GM21786 (cell line): ENCODE measurements around the gene KAZN.
"Not testable (repeated sequence)": the region's sequence is repeated elsewhere in the genome, so short reads cannot be mapped to it uniquely, and the experiment has no call there.

Experiments used
- ATAC-seq: cut with Tn5 transposase; IDR thresholded peaks from one replicate; pipeline ENCODE4 v1.9.1; 2021; ENCODE audit not compliant: unreplicated experiment

The KAZN gene

DNA sequence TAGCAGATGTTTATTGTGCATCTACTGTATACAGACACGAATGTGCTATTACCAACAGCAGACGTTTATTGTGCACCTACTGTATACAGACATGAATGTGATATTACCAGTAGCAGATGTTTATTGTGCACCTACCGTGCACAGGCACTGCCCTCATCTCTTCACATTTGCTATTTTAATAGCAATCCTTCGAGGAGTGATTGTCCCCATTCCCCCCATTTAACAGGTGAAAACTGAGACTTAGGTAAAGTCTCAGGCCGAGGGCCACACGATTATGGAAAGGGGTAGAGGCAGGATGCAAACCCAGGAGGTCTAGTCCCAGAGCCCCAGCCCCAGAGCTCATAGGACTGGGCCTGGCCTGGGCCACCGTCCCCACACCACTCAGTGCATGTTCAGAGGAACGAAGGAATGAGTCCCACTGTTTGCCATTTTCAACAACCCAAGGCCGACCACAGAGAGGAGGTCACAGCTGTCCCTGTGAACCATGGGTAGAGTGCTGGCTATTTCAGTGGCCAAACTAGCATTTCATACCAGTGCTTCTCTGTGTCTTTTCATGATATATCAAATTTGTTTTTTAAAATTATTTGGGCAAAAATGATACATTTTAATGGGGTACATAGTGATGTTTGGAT is 440.6 kb downstream of the KAZN start:
- no peak for ATAC-seq

DNA sequence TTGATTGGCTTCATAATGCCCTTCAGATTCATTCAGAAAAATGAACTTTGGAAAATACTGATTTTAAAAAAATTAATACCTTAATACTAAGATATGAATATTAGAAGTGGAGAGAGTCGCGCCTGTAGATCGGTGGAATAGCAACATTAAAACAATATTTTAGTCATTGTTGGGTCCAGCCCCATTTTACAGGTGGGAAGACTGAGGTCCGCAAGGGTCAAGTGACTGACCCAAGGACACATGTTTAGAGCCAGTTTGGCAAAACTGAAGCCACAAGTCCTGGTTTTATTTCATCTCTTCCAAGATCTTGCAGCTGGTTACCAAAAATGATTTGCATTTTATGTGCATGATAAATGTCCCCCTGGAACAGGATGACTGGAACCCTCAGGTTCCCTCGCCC is 441.4 kb downstream of the KAZN start:
- ATAC-seq, result no peak

DNA sequence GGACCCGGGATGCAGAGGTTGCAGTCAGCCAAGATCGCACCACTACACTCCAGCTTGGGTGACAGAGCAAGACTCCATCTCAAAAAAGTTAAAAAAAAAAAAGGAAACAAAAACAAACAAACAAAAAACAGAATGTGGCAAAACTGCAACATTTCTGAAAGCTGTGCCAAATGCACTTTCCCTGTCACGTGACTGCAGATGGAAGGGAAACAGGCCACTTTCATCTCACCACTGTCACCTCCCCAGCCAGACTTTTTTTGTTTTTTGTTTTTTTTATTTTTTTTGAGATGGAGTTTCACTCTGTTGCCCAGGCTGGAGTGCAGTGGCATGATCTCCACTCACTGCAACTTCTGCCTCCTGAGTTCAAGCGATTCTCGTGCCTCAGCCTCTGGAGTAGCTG is 442.2 kb downstream of the KAZN start:
- not testable (repeated sequence) for ATAC-seq

DNA sequence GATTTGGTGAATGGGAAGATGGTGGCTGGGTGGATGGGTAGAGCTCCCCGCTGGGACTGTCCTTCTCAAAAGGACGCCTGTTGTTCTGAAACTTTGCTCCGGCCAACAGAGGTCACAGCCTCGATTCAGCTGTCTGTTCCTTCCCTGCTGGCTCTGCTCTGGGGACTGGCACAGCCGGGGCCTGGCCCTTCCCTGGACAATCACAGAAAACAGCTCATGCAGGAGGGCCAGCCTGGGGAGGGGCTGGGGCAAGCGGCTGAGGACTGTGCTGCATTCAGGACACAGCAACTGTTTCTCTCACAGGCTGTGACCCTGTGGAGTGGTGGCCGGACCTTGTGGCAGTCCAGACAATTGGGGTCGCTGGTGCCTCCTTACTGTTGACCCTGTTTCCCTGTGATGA is 444.4 kb downstream of the KAZN start:
- no peak for ATAC-seq

GRCh38 chr1:15043934-15044333 is 445.4 kb downstream of the KAZN start:
- ATAC-seq, result no peak

DNA sequence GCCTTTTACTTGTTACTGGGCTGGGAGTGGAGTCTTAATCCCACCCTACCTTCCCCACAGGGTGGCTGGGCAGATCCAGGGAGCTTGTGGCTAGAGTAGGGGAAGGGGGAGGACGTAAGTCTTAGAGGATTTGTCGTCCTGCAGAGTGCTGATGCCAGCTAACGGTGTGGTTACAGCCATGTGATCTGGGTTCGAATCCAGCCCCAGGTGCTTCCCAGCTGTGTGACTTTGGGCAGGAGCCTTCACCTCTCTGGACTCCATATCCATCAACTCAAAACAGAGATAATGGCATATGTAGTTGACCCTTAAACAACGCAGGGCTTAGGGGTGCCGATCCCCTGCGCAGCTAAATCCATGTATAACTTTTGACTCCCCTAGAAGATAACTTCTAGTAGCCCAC is 446.6 kb downstream of the KAZN start:
- no peak for ATAC-seq

DNA sequence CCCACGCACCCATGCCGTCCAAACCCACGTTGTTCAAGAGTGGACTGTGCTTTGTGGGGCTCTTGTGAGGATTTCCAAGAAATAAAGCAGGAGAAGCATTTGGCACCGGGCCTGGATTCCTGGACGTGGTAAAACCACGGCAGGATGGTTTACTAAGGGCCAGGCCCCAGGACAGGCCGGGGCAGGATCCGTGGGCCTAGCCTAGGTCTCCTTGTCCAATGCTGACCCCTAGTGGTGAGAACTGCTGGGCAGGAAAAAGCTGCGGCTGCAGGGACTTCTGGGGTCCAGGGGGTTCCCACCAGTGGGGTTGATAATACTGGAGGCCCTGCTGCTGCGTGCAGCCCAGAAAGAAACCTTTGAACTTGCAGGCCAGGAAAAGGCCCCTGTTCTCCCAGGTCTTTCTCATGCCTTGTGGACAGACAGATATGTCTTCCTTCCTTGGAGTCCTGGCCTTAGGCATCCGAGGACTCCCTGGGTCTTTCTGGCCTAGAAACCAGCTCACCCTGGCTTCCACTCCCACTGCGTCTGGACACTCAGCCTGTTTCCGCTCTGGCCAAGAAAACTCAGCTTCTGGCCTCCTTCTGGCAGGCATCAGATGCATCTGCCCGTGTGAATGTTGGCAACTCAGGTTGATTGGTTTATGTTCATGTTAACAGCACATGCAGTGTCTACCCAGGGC is 448.1 kb downstream of the KAZN start:
- ATAC-seq, result no peak

GRCh38 chr1:15047237-15047636 is 448.8 kb downstream of the KAZN start:
- no peak for ATAC-seq

DNA sequence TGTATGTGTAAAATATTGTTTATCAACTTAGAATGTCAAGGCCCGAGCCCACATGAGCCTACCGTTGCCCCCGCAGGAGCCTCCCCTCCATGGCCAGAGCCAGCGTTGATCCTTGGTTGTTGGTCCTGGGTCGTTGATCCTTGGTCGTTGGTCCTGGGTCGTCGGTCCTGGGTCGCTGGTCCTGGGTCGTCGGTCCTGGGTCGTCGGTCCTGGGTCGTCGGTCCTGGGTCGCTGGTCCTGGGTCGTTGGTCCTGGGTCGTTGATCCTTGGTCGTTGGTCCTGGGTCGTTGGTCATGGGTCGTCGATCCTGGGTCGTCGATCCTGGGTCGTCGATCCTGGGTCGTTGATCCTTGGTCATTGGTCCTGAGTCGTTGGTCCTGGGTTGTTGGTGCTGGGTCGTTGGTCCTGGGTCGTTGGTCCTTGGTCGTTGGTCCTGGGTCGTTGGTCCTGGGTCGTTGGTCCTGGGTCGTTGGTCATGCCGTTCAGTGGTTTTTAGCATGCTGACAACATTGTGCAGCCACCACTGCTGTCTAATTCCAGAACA is 450.0 kb downstream of the KAZN start:
- ATAC-seq, result no peak

DNA sequence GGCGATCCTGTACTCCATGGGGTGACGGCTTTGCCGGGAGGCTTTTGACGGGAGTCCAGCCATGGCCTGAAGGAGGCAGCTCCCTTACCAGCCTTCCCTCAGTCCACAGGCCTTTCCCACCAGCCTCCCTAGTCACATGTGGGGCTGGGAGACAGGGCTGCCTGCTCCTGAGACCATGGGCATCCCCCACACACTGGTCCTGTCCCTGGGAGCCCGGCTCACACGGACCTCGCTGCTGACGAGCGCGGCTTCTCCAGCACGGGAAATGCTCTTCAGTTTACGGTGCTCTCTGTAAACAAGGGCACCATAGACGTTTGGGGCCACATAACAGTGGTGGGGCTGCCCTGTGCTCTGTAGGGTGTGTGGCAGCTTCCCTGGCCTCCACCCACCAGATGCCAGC is 450.6 kb downstream of the KAZN start:
- no peak for ATAC-seq

DNA sequence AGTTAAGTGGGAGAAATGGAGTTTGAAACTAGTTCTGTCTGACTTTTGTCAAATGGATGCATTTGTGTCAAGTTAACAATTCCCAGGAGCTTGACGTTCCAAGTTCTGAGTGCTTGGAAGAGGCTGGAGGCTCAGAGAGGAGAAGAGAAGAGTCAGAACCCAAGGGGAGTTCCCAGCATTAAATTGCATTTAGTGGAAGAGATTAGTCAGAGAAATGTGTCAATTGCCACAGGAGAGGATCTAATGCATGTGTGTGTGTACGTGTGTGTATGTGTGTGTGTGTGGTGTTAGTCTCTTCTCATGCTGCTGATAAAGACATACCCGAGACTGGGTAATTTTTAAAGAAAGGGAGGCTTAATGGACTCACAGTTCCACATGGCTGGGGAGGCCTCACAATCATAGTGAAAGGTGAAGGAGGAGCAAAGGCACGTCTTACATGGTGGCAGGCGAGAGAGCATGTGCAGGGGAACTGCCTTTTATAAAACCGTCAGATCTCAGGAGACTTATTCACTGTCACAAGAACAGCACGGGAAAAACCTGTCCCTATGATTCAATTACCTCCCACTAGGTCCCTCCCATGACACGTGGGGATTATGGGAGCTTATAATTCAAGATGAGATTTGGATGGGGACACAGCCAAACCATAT is 453.5 kb downstream of the KAZN start:
- no peak for ATAC-seq

DNA sequence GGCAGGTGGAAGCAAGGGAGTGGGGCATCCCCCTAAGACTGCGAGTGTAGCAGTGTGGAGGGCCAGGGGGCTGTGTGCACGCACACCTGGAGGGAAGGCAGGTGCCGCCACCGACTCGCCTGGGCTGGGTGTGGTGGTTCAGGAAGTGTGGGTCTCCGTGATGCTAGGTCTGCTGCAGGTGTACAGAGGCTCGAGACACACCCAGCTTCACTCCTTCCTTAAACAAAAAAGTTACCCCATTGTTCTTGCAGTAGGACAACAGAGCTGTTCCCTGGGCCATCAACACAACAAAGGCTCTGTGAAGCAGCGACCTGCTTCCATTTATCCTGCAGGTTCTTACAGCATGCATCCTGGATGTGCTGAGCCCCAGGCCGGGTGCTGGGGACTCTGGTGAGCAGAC is 454.7 kb downstream of the KAZN start:
- ATAC-seq, result no peak

GRCh38 chr1:15055736-15056415 is 457.4 kb downstream of the KAZN start:
- no peak for ATAC-seq

GRCh38 chr1:15056515-15057285 is 458.2 kb downstream of the KAZN start:
- ATAC-seq, result no peak

DNA sequence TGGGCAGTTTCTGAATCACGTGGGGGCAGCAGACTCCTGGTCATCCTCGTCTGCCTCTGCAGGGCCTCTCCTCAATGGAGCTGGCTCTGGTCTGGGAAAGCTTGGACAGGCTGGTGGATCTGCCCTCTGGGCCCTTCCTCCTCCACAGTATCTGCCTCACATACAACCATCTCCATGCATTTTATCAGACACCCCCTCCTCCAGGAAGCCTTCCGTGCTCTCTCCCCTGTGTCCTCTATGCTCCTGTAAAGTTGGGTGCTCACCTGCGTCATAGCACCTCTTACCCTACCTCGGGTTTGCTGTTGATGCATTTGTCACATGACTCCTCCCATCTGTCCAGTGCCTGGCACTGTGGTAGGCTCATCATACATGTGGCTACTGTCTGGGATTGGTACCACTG is 459.3 kb downstream of the KAZN start:
- no peak for ATAC-seq

DNA sequence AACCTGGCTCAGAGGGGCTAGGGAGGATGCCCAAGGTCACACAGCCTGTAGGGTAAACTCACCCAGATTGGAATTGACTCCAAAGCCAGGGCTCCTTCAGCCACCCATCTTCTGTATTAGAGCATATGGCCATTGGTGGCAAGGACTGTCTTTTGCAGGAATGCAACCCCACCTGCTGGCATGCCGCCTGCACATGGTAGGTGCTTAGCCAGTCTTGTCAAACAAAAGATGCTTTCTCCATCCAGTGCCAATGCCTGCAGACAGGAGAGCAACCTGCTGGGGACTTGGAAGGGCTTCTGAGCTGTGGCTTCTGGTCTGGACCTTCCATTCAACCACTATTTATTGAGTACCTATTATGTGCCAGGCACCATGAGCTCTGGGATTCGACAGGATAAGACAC is 459.8 kb downstream of the KAZN start:
- no peak for ATAC-seq

DNA sequence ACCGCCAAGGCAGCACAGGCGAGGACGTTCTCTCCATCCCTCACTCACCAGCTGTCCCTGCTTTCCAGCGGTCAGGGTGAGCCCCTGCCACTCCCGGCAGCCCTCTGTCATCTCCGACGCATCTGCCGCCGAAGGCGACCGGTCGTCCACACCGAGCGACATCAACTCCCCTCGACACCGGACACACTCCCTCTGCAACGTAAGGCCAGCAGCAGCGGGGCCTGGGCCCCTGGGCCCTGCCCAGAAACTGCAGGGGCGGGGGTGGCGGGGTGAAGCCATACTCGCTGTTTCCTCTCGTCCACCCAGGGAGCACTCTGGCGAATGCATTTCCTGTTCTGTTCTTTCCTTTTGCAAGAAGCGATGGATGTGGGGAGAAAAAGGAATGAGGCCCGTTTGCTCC is 461.6 kb downstream of the KAZN start:
- no peak for ATAC-seq

DNA sequence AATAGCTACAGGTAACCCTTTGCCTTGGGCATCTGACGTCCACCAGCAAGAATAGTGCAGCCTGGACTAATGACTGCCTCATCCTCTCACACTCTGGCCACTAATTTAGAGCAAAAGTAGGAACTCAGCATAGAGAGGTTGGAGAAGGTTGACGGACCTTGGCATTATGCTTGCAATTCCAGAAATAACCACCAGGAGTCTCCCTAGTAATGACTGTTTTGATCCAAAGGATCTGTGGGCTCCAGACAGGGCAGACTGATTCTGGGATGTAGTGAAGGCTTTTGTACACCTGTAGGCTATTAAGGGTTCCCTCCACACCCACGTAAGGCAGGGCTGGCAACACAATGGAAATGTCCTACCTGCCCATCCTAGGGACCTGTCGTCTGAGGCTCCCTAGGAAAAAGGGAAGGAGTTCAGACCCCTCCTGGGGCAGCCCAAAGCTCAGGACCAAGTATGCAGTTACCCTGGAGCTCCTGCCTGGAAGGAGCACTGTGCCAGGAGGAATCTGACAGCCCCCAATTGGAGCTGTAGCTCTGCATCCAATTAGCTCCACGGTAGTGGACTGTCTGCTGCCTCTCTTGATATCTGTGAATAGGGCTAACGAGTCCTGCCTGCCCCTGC is 464.1 kb downstream of the KAZN start:
- no peak for ATAC-seq

- ATAC-seq, result no peak
These were observed 464.9 kb downstream of the KAZN start for GRCh38 chr1:15063346-15063745.

- ATAC-seq, result no peak
These were observed 465.3 kb downstream of the KAZN start for GRCh38 chr1:15063783-15064182.
